B cell (primary cell): ENCODE measurements around the gene FAM168A. TPM values are rescaled to one million over a fixed set of nuclear protein-coding genes. Genes with fewer than 3 reads are reported as not detected.

Experiments
- ATAC-seq: fragments of 200-7000 bp; cut with Tn5 transposase; one replicate; pipeline ENCODE4 v1.10.0; 2021; ENCODE audit warnings: low read depth, mild to moderate bottlenecking, moderate number of reproducible peaks, moderate library complexity
- CTCF ChIA-PET: fragments of 350-600 bp; sonication (Branson Sonifier 250); formaldehyde crosslinking; loops from one replicate; lab custom pipeline; 2021; ENCODE audit warnings: antibody characterized with exemption, inconsistent platforms; lab: Charles Lee
- POLR2A ChIA-PET: fragments of 350-600 bp; sonication (Branson Sonifier 250); formaldehyde crosslinking; loops from one replicate; lab custom pipeline; 2021; ENCODE audit warnings: antibody characterized with exemption; lab: Charles Lee
- DNase-seq: peaks from one replicate; pipeline ENCODE4 v3.0.0; 2013
- H2AFZ ChIP-seq: 2 replicates; pipeline ENCODE4 v1.6.1; 2012; ENCODE audit warnings: mild to moderate bottlenecking, low read depth, low read length; ENCODE audit not compliant: insufficient read depth, poor library complexity, severe bottlenecking
- H3K27ac ChIP-seq, 2 donors: 1 replicate in 1 of 2; 2 replicates in 1 of 2; pipeline ENCODE4 v1.5.1; 2012 to 2013; ENCODE audit warnings: low read length in 2 of 2, mild to moderate bottlenecking in 2 of 2, moderate library complexity in 1 of 2
- H3K27me3 ChIP-seq, 4 experiments: fragments of 200-600 bp in 1 of 4; sonication (generic) in 1 of 4; replicated peaks in 1 of 4; 1 replicate in 2 of 4; 2 replicates in 2 of 4; pipeline versions ENCODE4 v1.6.1 to v1.7.0; 2013 to 2016; ENCODE audit warnings: low read length in 3 of 4, mild to moderate bottlenecking in 2 of 4, mixed read lengths in 1 of 4, moderate library complexity in 1 of 4; ENCODE audit not compliant: insufficient read depth in 4 of 4, control insufficient read depth in 3 of 4; ENCODE audit errors: control extremely low read depth in 1 of 4
- H3K36me3 ChIP-seq, 2 experiments: replicated peaks in 1 of 2; 1 replicate in 1 of 2; 2 replicates in 1 of 2; pipeline versions ENCODE4 v1.6.1 to v1.7.1; 2013; ENCODE audit warnings: low read length in 1 of 2; ENCODE audit not compliant: insufficient read depth in 2 of 2, control insufficient read depth in 1 of 2; ENCODE audit errors: control extremely low read depth in 1 of 2, extremely low read depth in 1 of 2
- H3K4me1 ChIP-seq, 2 donors: fragments of 200-600 bp in 1 of 2; sonication (generic) in 1 of 2; 1 replicate in 1 of 2; 2 replicates in 1 of 2; pipeline versions ENCODE4 v1.5.1 to v1.6.1; 2013 to 2017; ENCODE audit warnings: low read length in 2 of 2; ENCODE audit not compliant: control insufficient read depth in 2 of 2, insufficient read depth in 2 of 2
- H3K4me2 ChIP-seq: replicated peaks from 2 replicates; pipeline ENCODE3; 2012; ENCODE audit warnings: mild to moderate bottlenecking, low read depth, low read length; ENCODE audit not compliant: poor library complexity, severe bottlenecking
- H3K4me3 ChIP-seq, 5 experiments: fragments of 200-600 bp in 1 of 5; sonication (generic) in 1 of 5; 1 replicate in 3 of 5; 2 replicates in 2 of 5; pipeline versions ENCODE4 v1.5.1 to v1.7.0; 2011 to 2016; ENCODE audit warnings: low read length in 4 of 5, mild to moderate bottlenecking in 4 of 5, low read depth in 2 of 5, control low read depth in 1 of 5, moderate library complexity in 1 of 5; ENCODE audit not compliant: insufficient read depth in 1 of 5; ENCODE audit errors: control extremely low read depth in 1 of 5, extremely low read depth in 1 of 5
- H3K79me2 ChIP-seq: fragments of 200-600 bp; sonication (generic); one replicate; pipeline ENCODE4 v1.6.0; 2016; ENCODE audit warnings: low read length; ENCODE audit not compliant: control insufficient read depth, insufficient read depth
- H3K9ac ChIP-seq: fragments of 200-600 bp; sonication (generic); 2 replicates; pipeline ENCODE4 v1.6.1; 2017; ENCODE audit warnings: mild to moderate bottlenecking, low read length, moderate library complexity
- H3K9me3 ChIP-seq, 3 donors: one replicate each; pipeline versions ENCODE4 v1.6.1 to v1.7.1; 2013; ENCODE audit warnings: low read length in 2 of 3; ENCODE audit not compliant: control insufficient read depth in 2 of 3, insufficient read depth in 1 of 3; ENCODE audit errors: control extremely low read depth in 1 of 3
- H4K20me1 ChIP-seq: 2 replicates; pipeline ENCODE4 v1.6.0; 2012; ENCODE audit warnings: mild to moderate bottlenecking, low read length; ENCODE audit not compliant: insufficient read depth, control insufficient read depth, poor library complexity, severe bottlenecking
- H3K27ac Mint-ChIP-seq: one replicate; pipeline ENCODE4 v1.8.0; 2021; ENCODE audit warnings: mixed read lengths
- H3K27me3 Mint-ChIP-seq: one replicate; pipeline ENCODE4 v1.8.0; 2021; ENCODE audit warnings: mixed read lengths
- H3K4me1 Mint-ChIP-seq: one replicate; pipeline ENCODE4 v1.8.0; 2021; ENCODE audit warnings: mixed read lengths
- H3K4me3 Mint-ChIP-seq: one replicate; pipeline ENCODE4 v1.8.0; 2021; ENCODE audit warnings: mixed read lengths
- H3K9me3 Mint-ChIP-seq: one replicate; pipeline ENCODE4 v1.8.0; 2022; ENCODE audit warnings: mixed read lengths; ENCODE audit not compliant: insufficient read depth
- EZH2 ChIP-seq: IDR thresholded peaks from 2 replicates; pipeline ENCODE4 v1.6.1; 2012; ENCODE audit warnings: borderline replicate concordance, low read depth, mild to moderate bottlenecking, moderate library complexity, low read length; ENCODE audit not compliant: insufficient read depth, poor library complexity, severe bottlenecking
- WGBS: methylation state at CpG from one replicate; pipeline ENCODE4 v1.1.5; 2013; ENCODE audit warnings: missing lambda C conversion rate; ENCODE audit not compliant: insufficient coverage; 5-methylcytosine and 5-hydroxymethylcytosine counted together
- intact Hi-C: fragments of 100-400 bp; cut with micrococcal nuclease; formaldehyde crosslinking; loops from one replicate; pipeline ENCODE4 v1.10.0; 2022
- polyA plus RNA-seq: library from polyadenylated mRNA; depleted of rRNA; stranded (reverse); fragments of >200 nt; gene quantifications from 2 replicates; pipeline ENCODE4 v1.2.3, GENCODE V29; 2012
- total RNA-seq, 2 donors: library from RNA; stranded (reverse); fragments of 120-200 nt in 1 of 2; gene quantifications; 1 replicate in 1 of 2; 2 replicates in 1 of 2; pipeline versions ENCODE4 v1.2.3 to v1.2.4, GENCODE V29; 2013 to 2022
- TF ChIP-seq, protein P1 (sequence below): fragments of 200-600 bp; IDR thresholded peaks from one replicate; pipeline ENCODE4 v1.8.0; 2022; ENCODE audit warnings: antibody characterized with exemption, mild to moderate bottlenecking

FAM168A gene
- total and polyA plus RNA-seq, 2 donors (not counting 1 experiment from before 2014, with no cell fraction given): 11.0 to 26.8 TPM

DNA sequence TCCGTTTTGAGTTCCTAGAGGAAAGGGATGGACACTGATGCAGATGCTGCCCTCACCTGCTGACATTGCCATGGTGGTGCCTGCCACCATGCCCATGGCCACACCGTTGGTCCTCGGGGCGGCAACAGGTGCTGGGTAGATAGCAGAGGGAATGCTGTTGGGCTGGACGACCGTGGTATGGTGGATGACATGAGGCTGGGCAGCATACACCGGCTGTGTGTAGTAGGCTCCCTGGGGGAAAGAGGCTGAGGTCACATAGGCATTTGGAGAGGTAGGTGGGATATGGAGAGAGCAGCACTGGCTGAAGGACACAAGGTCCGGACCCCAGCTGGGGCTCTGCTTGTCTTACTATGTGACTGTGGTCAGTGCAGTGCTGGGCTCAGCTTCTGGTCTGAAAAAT, 188.5 kb downstream of the FAM168A start:
- no peak overlapping the region for H3K4me3 Mint-ChIP-seq
- Histone ChIP-seq H3K4me1 (no peaks in the 10 kb centered on the region), H3K27me3 (no peaks in the 10 kb centered on the region), H3K9me3 (no peaks in the 10 kb centered on the region), H3K9ac (no peak overlapping the region), H3K27ac (no peak overlapping the region), H3K4me3 (no peak overlapping the region), H3K4me2 (no peak overlapping the region), H4K20me1 (no peaks in the 10 kb centered on the region), H3K36me3 (peaks cover 0 to 49% of the 10 kb centered on the region in 2 experiments), H3K79me2 (no peaks in the 10 kb centered on the region), H2AFZ (no peak overlapping the region)
- H3K27ac Mint-ChIP-seq: no peak overlapping the region
- no peaks in the 10 kb centered on the region for H3K4me1 Mint-ChIP-seq
- TF ChIP-seq EZH2: no peak
- DNase-seq: no peak
- intact Hi-C loops: no loop called here
- 100% methylated on average over 8 of the region's 8 CpGs for WGBS
- ChIA-PET CTCF (interaction anchor here (1.7 to 2.4 kb wide), 2 partner anchors 8 to 58 kb away, joined by 6 to 9 read pairs; no protein-coding TSS in a partner anchor), POLR2A (no interaction called here)
- no peak for ATAC-seq
- no peaks in the 10 kb centered on the region for H3K9me3 Mint-ChIP-seq
- H3K27me3 Mint-ChIP-seq: no peaks in the 10 kb centered on the region

DNA sequence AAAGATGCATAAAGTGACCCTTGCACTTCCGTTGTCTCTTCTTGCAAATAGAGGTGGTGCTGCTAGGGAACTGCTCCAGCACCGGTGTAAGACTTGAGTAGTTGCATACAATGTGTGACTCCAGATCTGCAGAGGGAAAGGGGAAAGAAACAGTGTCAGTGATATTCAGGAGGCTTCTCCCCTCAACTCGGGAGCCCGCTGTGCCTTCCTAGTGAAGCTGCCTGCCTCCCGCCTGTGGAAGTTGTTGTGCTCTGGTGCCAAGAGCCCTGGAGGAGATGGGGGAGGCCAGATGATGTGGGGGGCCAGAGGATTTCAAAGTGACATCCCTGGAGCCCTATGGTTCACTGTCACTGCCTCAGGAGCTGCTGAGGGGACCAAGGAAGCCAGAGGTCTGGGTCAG, 191.3 kb downstream of the FAM168A start:
- no peaks in the 10 kb centered on the region for H3K27me3 Mint-ChIP-seq
- intact Hi-C loops: no loop called here

More for the DNA sequence above, 191.3 kb downstream of the FAM168A start:
- Histone ChIP-seq H3K27ac (no peak overlapping the region), H3K4me2 (no peak overlapping the region), H3K4me1 (no peaks in the 10 kb centered on the region), H3K4me3 (no peak overlapping the region), H3K36me3 (peaks cover 0 to 37% of the 10 kb centered on the region in 2 experiments), H3K27me3 (no peaks in the 10 kb centered on the region), H3K9me3 (no peaks in the 10 kb centered on the region), H3K9ac (no peak overlapping the region), H3K79me2 (no peaks in the 10 kb centered on the region), H4K20me1 (no peaks in the 10 kb centered on the region), H2AFZ (no peak overlapping the region)
- no peak for DNase-seq
- ChIA-PET CTCF (interaction anchor here (1.2 to 1.5 kb wide), 6 partner anchors 13 to 255 kb away, joined by 3 to 7 read pairs (median 6); no protein-coding TSS in a partner anchor), POLR2A (no interaction called here)
- Mint-ChIP-seq H3K4me3 (no peak overlapping the region), H3K9me3 (no peaks in the 10 kb centered on the region), H3K4me1 (peaks cover 2% of the 10 kb centered on the region), H3K27ac (no peak overlapping the region)
- TF ChIP-seq, protein P1, sequence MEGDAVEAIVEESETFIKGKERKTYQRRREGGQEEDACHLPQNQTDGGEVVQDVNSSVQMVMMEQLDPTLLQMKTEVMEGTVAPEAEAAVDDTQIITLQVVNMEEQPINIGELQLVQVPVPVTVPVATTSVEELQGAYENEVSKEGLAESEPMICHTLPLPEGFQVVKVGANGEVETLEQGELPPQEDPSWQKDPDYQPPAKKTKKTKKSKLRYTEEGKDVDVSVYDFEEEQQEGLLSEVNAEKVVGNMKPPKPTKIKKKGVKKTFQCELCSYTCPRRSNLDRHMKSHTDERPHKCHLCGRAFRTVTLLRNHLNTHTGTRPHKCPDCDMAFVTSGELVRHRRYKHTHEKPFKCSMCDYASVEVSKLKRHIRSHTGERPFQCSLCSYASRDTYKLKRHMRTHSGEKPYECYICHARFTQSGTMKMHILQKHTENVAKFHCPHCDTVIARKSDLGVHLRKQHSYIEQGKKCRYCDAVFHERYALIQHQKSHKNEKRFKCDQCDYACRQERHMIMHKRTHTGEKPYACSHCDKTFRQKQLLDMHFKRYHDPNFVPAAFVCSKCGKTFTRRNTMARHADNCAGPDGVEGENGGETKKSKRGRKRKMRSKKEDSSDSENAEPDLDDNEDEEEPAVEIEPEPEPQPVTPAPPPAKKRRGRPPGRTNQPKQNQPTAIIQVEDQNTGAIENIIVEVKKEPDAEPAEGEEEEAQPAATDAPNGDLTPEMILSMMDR: no peak
- 96% methylated on average over 5 of the region's 5 CpGs for WGBS
- ATAC-seq: no peak
